ENCODE data around the gene PIM3. TPM values are rescaled to one million over a fixed set of nuclear protein-coding genes. Genes with fewer than 3 reads are reported as not detected.

PIM3 gene
- total RNA-seq, 1 donor = 19.9 TPM

DNA sequence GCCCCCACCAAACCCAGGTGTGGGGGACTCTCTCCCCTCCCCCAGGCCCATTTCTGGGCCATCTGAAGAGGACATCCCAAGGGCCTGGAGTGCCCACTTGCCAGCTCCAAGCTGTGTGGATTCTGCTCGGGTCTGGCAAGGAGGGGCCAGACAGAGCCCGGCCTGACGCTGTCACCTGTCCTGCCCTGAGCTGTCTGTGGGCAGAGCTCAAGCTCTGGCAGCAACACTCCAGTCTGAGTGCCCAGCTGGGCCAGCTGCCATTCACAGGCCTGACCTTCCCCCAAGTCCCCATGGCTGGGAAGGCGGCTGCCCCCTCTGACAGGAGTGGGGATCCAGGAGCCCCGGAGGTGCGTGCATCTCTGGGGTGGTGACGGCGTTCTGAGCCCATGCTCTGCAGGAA lies 6.2 kb upstream of the PIM3 start:
- Histone ChIP-seq H3K79me2 (ENCODE audit: insufficient read depth, low read length) (no peaks in the 10 kb centered on the region), H3K4me3 (ENCODE audit: insufficient read depth, low read length) (no peak overlapping the region), H3K27ac (ENCODE audit: low read depth, low read length) (no peak overlapping the region), H3K4me1 (ENCODE audit: insufficient read depth, low read length) (peaks cover 15% of the 10 kb centered on the region), H2AFZ (ENCODE audit: low read length) (no peak overlapping the region), H3K36me3 (ENCODE audit: insufficient read depth, low read length) (no peaks in the 10 kb centered on the region), H3K27me3 (ENCODE audit: insufficient read depth, low read length) (no peaks in the 10 kb centered on the region), H3K9me3 (ENCODE audit: low read depth, low read length) (no peaks in the 10 kb centered on the region), H4K20me1 (ENCODE audit: insufficient read depth, low read length) (no peaks in the 10 kb centered on the region), H3K4me2 (ENCODE audit: insufficient read depth, low read length) (no peak overlapping the region)
- DNase-seq (ENCODE audit: insufficient read length, low spot score, missing footprints) = no peak
- TF ChIP-seq, protein P1, sequence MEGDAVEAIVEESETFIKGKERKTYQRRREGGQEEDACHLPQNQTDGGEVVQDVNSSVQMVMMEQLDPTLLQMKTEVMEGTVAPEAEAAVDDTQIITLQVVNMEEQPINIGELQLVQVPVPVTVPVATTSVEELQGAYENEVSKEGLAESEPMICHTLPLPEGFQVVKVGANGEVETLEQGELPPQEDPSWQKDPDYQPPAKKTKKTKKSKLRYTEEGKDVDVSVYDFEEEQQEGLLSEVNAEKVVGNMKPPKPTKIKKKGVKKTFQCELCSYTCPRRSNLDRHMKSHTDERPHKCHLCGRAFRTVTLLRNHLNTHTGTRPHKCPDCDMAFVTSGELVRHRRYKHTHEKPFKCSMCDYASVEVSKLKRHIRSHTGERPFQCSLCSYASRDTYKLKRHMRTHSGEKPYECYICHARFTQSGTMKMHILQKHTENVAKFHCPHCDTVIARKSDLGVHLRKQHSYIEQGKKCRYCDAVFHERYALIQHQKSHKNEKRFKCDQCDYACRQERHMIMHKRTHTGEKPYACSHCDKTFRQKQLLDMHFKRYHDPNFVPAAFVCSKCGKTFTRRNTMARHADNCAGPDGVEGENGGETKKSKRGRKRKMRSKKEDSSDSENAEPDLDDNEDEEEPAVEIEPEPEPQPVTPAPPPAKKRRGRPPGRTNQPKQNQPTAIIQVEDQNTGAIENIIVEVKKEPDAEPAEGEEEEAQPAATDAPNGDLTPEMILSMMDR (IDR thresholded peaks at IDR 0.05; ENCODE audit: extremely low read depth, low read depth, low read length) = no peak

DNA sequence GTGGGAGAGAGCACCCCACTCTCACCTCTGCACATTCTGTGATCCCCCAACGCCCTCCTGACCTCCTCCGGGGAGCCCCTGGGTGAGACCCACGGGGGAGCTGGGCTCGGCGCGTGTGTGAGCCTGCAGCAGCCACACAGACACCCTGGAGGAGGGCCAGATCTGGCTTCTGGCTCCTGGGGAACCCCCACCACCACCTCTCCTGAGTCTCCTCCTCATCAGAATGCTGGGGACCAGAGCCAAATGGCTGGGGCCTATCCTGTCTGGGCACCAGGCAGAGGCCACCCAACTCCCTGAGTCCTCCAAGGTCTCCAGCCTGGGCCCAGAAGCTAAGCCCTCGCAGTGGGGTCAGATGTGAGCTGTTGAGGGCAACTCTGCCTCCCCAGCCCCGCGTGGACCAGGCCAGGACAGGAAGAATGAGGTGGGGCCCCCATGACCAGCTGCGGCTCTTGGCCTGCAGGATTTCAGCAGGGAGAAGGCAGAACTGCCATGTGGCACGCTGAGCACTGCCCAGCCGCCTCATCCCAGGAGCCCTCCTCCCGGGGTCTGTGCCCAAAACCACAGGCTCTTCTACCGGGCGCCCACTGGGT lies 5.5 kb upstream of the PIM3 start:
- no peak overlapping the region for H3K4me2 ChIP-seq (ENCODE audit: insufficient read depth, low read length)
- no peaks in the 10 kb centered on the region for H3K36me3 ChIP-seq (ENCODE audit: insufficient read depth, low read length)
- H3K9me3 ChIP-seq (ENCODE audit: low read depth, low read length) = no peaks in the 10 kb centered on the region
- no peak overlapping the region for H3K4me3 ChIP-seq (ENCODE audit: insufficient read depth, low read length)
- H3K27ac ChIP-seq (ENCODE audit: low read depth, low read length) = no peak overlapping the region
- no peak overlapping the region for H2AFZ ChIP-seq (ENCODE audit: low read length)
- no peaks in the 10 kb centered on the region for H4K20me1 ChIP-seq (ENCODE audit: insufficient read depth, low read length)
- H3K27me3 ChIP-seq (ENCODE audit: insufficient read depth, low read length) = no peaks in the 10 kb centered on the region
- no peak for DNase-seq (ENCODE audit: insufficient read length, low spot score, missing footprints)
- peaks cover 20% of the 10 kb centered on the region for H3K4me1 ChIP-seq (ENCODE audit: insufficient read depth, low read length)
- no peaks in the 10 kb centered on the region for H3K79me2 ChIP-seq (ENCODE audit: insufficient read depth, low read length)
- TF ChIP-seq, protein P1 (IDR thresholded peaks at IDR 0.05; ENCODE audit: extremely low read depth, low read depth, low read length) = no peak

DNA sequence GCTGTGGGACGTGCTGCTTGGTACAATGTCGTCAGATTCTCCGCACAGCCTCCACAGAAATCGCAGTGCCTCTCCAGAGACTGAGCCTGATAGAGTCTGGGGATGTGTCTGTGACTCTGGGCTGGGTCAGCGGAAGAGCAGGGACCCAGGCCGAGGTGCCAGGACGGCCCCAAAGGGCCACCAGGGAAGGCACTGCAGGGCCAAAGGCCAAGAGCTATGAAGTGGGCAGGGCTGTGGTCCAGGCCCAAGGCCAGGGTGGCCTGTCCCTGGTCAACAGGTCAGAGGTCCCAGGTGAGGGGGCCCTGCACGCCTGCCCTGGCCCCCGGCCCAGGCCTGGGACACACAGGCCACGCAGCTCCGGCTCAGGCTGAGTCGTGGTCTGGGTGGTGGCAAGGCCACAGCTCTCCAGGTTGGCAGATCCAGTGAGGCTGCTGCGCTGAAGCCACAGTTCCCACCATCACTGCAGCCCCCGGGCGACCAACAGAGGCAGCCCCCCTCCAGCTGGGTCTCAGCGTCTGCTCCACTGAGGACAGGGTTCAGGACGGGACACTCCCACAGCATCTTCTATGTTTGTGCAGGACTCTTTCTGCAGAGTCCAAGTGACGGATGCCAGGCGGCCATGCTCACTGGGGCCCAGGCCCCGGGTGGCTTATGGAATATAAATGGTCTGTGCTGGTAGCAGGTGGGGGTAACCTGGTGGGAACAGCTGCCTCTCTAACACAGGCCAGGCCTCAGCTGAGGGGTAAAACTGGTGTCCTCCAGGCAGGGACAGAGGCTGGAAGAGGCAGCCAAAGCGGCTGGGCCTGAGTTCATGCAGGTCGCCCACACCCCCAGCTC lies 4.8 kb upstream of the PIM3 start:
- no peak overlapping the region for H3K4me2 ChIP-seq (ENCODE audit: insufficient read depth, low read length)
- peaks cover 20% of the 10 kb centered on the region for H3K4me1 ChIP-seq (ENCODE audit: insufficient read depth, low read length)
- DNase-seq (ENCODE audit: insufficient read length, low spot score, missing footprints) = no peak
- TF ChIP-seq, protein P1 (IDR thresholded peaks at IDR 0.05; ENCODE audit: extremely low read depth, low read depth, low read length) = no peak
- H3K27ac ChIP-seq (ENCODE audit: low read depth, low read length) = no peak overlapping the region
- H4K20me1 ChIP-seq (ENCODE audit: insufficient read depth, low read length) = no peaks in the 10 kb centered on the region
- H3K36me3 ChIP-seq (ENCODE audit: insufficient read depth, low read length) = no peaks in the 10 kb centered on the region
- H3K9me3 ChIP-seq (ENCODE audit: low read depth, low read length) = no peaks in the 10 kb centered on the region
- no peaks in the 10 kb centered on the region for H3K27me3 ChIP-seq (ENCODE audit: insufficient read depth, low read length)
- H3K4me3 ChIP-seq (ENCODE audit: insufficient read depth, low read length) = no peak overlapping the region
- no peaks in the 10 kb centered on the region for H3K79me2 ChIP-seq (ENCODE audit: insufficient read depth, low read length)
- H2AFZ ChIP-seq (ENCODE audit: low read length) = no peak overlapping the region

DNA sequence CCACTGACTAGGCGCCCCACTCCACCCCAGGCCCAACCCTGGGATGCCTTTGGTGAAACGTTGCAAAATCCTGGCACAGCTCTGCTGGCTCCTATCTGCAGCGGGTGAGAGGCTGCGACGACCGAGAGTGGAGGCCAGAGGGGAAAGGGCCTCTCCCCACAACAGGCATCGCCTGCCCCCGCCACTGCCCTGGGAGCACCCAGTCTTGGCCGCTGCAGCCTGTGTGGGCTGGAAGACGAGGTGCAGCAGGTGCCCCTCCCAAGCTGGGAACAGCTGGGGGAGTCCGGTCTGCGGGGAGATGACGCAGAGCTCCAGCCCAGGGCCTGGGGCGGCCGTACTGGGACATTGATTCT lies 4.2 kb upstream of the PIM3 start:
- H3K36me3 ChIP-seq (ENCODE audit: insufficient read depth, low read length) = no peaks in the 10 kb centered on the region
- H3K79me2 ChIP-seq (ENCODE audit: insufficient read depth, low read length) = peaks cover under 1% of the 10 kb centered on the region
- TF ChIP-seq, protein P1 (IDR thresholded peaks at IDR 0.05; ENCODE audit: extremely low read depth, low read depth, low read length) = no peak
- peaks cover 20% of the 10 kb centered on the region for H3K4me1 ChIP-seq (ENCODE audit: insufficient read depth, low read length)
- H3K4me3 ChIP-seq (ENCODE audit: insufficient read depth, low read length) = no peak overlapping the region
- peaks cover under 1% of the 10 kb centered on the region for H4K20me1 ChIP-seq (ENCODE audit: insufficient read depth, low read length)
- no peaks in the 10 kb centered on the region for H3K27me3 ChIP-seq (ENCODE audit: insufficient read depth, low read length)
- no peak overlapping the region for H2AFZ ChIP-seq (ENCODE audit: low read length)
- no peak for DNase-seq (ENCODE audit: insufficient read length, low spot score, missing footprints)
- H3K9me3 ChIP-seq (ENCODE audit: low read depth, low read length) = no peaks in the 10 kb centered on the region
- no peak overlapping the region for H3K4me2 ChIP-seq (ENCODE audit: insufficient read depth, low read length)
- H3K27ac ChIP-seq (ENCODE audit: low read depth, low read length) = no peak overlapping the region

Data from osteoblast (primary cell).